ENCODE data around the gene MEIG1.

- TF ChIP-seq, protein P1, sequence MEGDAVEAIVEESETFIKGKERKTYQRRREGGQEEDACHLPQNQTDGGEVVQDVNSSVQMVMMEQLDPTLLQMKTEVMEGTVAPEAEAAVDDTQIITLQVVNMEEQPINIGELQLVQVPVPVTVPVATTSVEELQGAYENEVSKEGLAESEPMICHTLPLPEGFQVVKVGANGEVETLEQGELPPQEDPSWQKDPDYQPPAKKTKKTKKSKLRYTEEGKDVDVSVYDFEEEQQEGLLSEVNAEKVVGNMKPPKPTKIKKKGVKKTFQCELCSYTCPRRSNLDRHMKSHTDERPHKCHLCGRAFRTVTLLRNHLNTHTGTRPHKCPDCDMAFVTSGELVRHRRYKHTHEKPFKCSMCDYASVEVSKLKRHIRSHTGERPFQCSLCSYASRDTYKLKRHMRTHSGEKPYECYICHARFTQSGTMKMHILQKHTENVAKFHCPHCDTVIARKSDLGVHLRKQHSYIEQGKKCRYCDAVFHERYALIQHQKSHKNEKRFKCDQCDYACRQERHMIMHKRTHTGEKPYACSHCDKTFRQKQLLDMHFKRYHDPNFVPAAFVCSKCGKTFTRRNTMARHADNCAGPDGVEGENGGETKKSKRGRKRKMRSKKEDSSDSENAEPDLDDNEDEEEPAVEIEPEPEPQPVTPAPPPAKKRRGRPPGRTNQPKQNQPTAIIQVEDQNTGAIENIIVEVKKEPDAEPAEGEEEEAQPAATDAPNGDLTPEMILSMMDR (conservative IDR thresholded peaks at IDR 0.05; ENCODE audit: low read depth, low read length) = no peak
- TF ChIP-seq EZH2phosphoT487 (IDR thresholded peaks at IDR 0.05; ENCODE audit: borderline replicate concordance, low read length) = no peak
Measured at GRCh38 chr10:14926061-14926470, 33.1 kb upstream of the MEIG1 start.

Measured in PC-3 (cell line).